GM10266 (cell line): ENCODE results near the gene PTGDR.

Source experiments
- DNase-seq: peaks from one replicate; pipeline ENCODE4 v3.0.0; 2012; ENCODE audit errors: extremely low spot score
- CTCF ChIP-seq: IDR thresholded peaks from 2 replicates; pipeline ENCODE4 v1.5.1; 2012; ENCODE audit warnings: mild to moderate bottlenecking, low read depth; ENCODE audit not compliant: control insufficient read depth, insufficient read depth; ENCODE audit errors: missing control alignments

The PTGDR gene

GRCh38 chr14:52235434-52235833 is 32.1 kb upstream of the PTGDR start:
- no peak for DNase-seq
- TF ChIP-seq CTCF, result no peak

- no peak for TF ChIP-seq CTCF
- no peak for DNase-seq
Measured at GRCh38 chr14:52235866-52236510, 31.5 kb upstream of the PTGDR start.

- no peak for DNase-seq
- TF ChIP-seq CTCF, result no peak
Measured at GRCh38 chr14:52238682-52239081, 28.8 kb upstream of the PTGDR start.

- TF ChIP-seq CTCF, result no peak
Measured at GRCh38 chr14:52240623-52241022, 26.9 kb upstream of the PTGDR start.

GRCh38 chr14:52241087-52241793 is 26.3 kb upstream of the PTGDR start:
- TF ChIP-seq CTCF, result no peak

More at GRCh38 chr14:52240623-52241022, 26.9 kb upstream of the PTGDR start:
- no peak for DNase-seq

GRCh38 chr14:52244328-52244727 is 23.2 kb upstream of the PTGDR start:
- DNase-seq, result no peak
- TF ChIP-seq CTCF, result no peak

More at GRCh38 chr14:52241087-52241793, 26.3 kb upstream of the PTGDR start:
- DNase-seq, result no peak

GRCh38 chr14:52244997-52245396 is 22.5 kb upstream of the PTGDR start:
- no peak for TF ChIP-seq CTCF

More at GRCh38 chr14:52244997-52245396, 22.5 kb upstream of the PTGDR start:
- no peak for DNase-seq
